Hepatocyte (in vitro differentiated cells): ENCODE data around the gene ASTN2. TPM values are rescaled to one million over a fixed set of nuclear protein-coding genes. Genes with fewer than 3 reads are reported as not detected.

Source experiments
- DNase-seq: peaks from one replicate; pipeline ENCODE4 v3.0.0-alpha.2; 2016; ENCODE audit warnings: low spot score
- H2AFZ ChIP-seq: fragments of 200-600 bp; sonication (generic); 2 replicates; pipeline ENCODE4 v1.6.0; 2016; ENCODE audit warnings: antibody characterized with exemption, mild to moderate bottlenecking
- H3K27ac ChIP-seq: fragments of 200-600 bp; sonication (generic); 2 replicates; pipeline ENCODE4 v1.5.1; 2016; ENCODE audit warnings: mild to moderate bottlenecking
- H3K27me3 ChIP-seq: fragments of 200-600 bp; sonication (generic); 2 replicates; pipeline ENCODE4 v1.6.1; 2016
- H3K36me3 ChIP-seq: fragments of 200-600 bp; sonication (generic); replicated peaks from 2 replicates; pipeline ENCODE4 v1.5.1; 2016; ENCODE audit warnings: low read depth; ENCODE audit not compliant: insufficient read depth
- H3K4me1 ChIP-seq: fragments of 200-600 bp; sonication (generic); 2 replicates; pipeline ENCODE4 v1.5.1; 2016; ENCODE audit warnings: mild to moderate bottlenecking, moderate library complexity; ENCODE audit not compliant: insufficient read depth
- H3K4me2 ChIP-seq: fragments of 200-600 bp; sonication (generic); 2 replicates; pipeline ENCODE4 v1.6.0; 2016
- H3K4me3 ChIP-seq: fragments of 200-600 bp; sonication (generic); 2 replicates; pipeline ENCODE4 v1.5.1; 2016; ENCODE audit warnings: mild to moderate bottlenecking
- H3K79me2 ChIP-seq: fragments of 200-600 bp; sonication (generic); 2 replicates; pipeline ENCODE4 v1.6.0; 2017; ENCODE audit warnings: mild to moderate bottlenecking
- H3K9me2 ChIP-seq: fragments of 200-600 bp; sonication (generic); replicated peaks from 2 replicates; pipeline ENCODE4 v1.6.0; 2017; ENCODE audit warnings: mild to moderate bottlenecking; ENCODE audit not compliant: insufficient read depth
- H3K9me3 ChIP-seq: fragments of 200-600 bp; sonication (generic); 2 replicates; pipeline ENCODE4 v1.5.1; 2016; ENCODE audit warnings: low read depth, mild to moderate bottlenecking
- H4K20me1 ChIP-seq: fragments of 200-600 bp; sonication (generic); 2 replicates; pipeline ENCODE4 v1.6.0; 2016; ENCODE audit warnings: mild to moderate bottlenecking; ENCODE audit not compliant: insufficient read depth, poor library complexity, severe bottlenecking
- EZH2 ChIP-seq: fragments of 200-600 bp; sonication (generic); IDR thresholded peaks from 2 replicates; pipeline ENCODE4 v1.6.1; 2016; ENCODE audit warnings: antibody characterized with exemption, mild to moderate bottlenecking, borderline replicate concordance
- EZH2phosphoT487 ChIP-seq: fragments of 200-600 bp; sonication (generic); IDR thresholded peaks from one replicate; pipeline ENCODE4 v1.6.1; 2018; ENCODE audit warnings: antibody characterized with exemption, mild to moderate bottlenecking, low read depth, moderate library complexity; ENCODE audit not compliant: unreplicated experiment, severe bottlenecking
- WGBS: methylation state at CpG from one replicate; pipeline ENCODE4 v1.1.6; 2016; ENCODE audit warnings: low lambda C conversion rate; ENCODE audit errors: missing lambda C conversion rate; 5-methylcytosine and 5-hydroxymethylcytosine counted together
- polyA plus RNA-seq: library from polyadenylated mRNA; unstranded; fragments of >200 nt; fragmentation: Nextera tagmentation; extraction: Ambion mirVana; gene quantifications from 2 replicates; pipeline ENCODE4 v1.2.1, GENCODE V29; 2016
- total RNA-seq: library from RNA; depleted of rRNA; stranded (reverse); fragments of >200 nt; gene quantifications from 2 replicates; pipeline ENCODE4 v1.2.3, GENCODE V29; 2014
- TF ChIP-seq, protein P1 (sequence below): fragments of 200-600 bp; sonication (generic); IDR thresholded peaks from 2 replicates; pipeline ENCODE4 v1.5.1; 2016; ENCODE audit warnings: antibody characterized with exemption, mild to moderate bottlenecking; ENCODE audit not compliant: poor library complexity

Gene ASTN2
- total and polyA plus RNA-seq, 2 experiments from 2014 or later: 6.4 to 8.4 TPM

DNA sequence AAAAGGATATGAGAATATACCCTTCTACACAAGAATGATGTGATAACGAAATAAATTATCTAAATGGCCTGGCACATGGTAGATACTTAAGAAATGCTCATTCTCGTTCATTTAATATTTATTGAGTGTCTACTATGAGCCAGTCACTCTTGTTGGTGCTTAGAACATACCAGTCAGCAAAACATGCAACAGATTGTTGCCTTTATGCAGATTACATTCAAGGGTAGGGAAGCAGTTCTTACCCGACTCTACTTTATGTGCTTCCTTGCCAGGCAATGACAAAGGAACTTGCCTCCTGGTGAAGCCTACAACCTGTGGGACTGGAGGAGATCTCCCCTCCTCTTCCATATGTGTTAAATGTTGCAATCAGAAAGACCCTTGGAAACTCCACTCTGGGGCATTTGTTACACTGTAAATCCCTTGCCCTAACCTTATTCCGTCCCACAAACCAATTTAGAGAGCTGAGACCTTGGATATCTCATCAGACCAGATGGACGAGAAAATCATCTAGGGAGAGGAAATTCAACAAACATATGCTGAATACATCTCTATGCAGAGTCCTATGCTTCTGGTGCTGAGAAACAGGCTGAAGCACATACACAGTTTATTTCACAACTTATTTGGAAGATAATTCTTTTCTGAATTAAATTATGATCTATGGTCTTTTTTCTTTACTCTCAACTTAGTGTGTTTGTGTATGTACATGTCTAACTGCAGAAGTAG, 855.9 kb downstream of the ASTN2 start:
- TF ChIP-seq EZH2phosphoT487 (no peak), EZH2 (no peak)
- TF ChIP-seq, protein P1, sequence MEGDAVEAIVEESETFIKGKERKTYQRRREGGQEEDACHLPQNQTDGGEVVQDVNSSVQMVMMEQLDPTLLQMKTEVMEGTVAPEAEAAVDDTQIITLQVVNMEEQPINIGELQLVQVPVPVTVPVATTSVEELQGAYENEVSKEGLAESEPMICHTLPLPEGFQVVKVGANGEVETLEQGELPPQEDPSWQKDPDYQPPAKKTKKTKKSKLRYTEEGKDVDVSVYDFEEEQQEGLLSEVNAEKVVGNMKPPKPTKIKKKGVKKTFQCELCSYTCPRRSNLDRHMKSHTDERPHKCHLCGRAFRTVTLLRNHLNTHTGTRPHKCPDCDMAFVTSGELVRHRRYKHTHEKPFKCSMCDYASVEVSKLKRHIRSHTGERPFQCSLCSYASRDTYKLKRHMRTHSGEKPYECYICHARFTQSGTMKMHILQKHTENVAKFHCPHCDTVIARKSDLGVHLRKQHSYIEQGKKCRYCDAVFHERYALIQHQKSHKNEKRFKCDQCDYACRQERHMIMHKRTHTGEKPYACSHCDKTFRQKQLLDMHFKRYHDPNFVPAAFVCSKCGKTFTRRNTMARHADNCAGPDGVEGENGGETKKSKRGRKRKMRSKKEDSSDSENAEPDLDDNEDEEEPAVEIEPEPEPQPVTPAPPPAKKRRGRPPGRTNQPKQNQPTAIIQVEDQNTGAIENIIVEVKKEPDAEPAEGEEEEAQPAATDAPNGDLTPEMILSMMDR: no peak
- no peaks in the 10 kb centered on the region for H3K79me2 ChIP-seq
- H3K4me2 ChIP-seq: no peak overlapping the region
- no peaks in the 10 kb centered on the region for H3K36me3 ChIP-seq
- DNase-seq: no peak
- 94% methylated on average over 5 of the region's 5 CpGs for WGBS
- H2AFZ ChIP-seq: no peak overlapping the region
- H3K27me3 ChIP-seq: no peaks in the 10 kb centered on the region
- no peaks in the 10 kb centered on the region for H3K9me3 ChIP-seq
- no peaks in the 10 kb centered on the region for H4K20me1 ChIP-seq
- no peak overlapping the region for H3K27ac ChIP-seq
- H3K9me2 ChIP-seq: no peaks in the 10 kb centered on the region
- no peaks in the 10 kb centered on the region for H3K4me1 ChIP-seq
- no peak overlapping the region for H3K4me3 ChIP-seq

DNA sequence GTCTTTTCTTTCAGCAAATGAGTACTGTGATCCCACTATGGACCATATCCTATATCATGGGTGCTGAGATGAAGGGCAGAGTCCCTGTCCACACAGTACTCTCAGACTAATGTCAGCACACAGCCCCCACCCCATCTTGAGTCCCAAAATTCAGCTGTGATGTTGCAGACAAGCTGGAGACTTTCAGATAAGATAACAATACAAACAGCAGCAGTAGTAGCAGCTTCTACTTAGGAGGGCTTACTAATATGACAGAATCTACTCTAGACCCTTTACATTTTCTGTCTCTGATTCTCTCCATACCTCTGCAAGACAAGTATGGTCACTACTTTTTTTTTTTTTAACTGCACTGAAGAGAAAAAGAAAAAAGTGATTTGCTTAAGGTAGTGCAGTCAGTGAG, 856.8 kb downstream of the ASTN2 start:
- H3K27me3 ChIP-seq: no peaks in the 10 kb centered on the region

DNA sequence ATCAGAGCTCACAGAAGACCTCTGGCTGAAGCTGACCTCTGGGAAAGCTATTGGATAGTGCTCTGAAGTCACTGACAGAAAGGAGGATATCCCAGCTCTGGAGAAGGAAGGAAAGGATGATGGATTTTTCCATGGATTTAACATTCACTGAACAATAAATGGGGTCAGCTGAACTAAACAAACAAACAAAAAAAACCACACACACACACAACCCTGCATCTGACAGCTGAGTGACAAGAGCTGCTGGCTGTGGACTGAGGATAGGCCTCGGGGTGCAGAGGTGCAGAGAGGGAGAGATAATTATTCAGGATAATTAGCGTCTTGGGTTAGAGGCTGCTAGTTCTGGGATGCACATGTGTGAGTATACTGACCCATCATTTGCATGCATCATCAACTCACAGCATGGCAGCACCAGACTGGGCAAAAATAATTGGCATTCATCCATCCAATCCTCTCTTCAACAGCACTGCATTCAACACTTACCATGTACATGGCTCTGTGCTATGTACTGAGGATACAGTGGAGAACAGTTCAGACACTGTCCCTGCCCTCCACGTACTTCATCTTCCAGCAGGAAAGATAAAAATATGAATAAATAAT, 859.2 kb downstream of the ASTN2 start:
- H3K9me2 ChIP-seq: no peaks in the 10 kb centered on the region
- no peaks in the 10 kb centered on the region for H3K79me2 ChIP-seq
- H3K27me3 ChIP-seq: no peaks in the 10 kb centered on the region
- no peaks in the 10 kb centered on the region for H3K9me3 ChIP-seq
- H3K4me1 ChIP-seq: peaks cover under 1% of the 10 kb centered on the region
- 91% methylated on average over 3 of the region's 3 CpGs for WGBS
- TF ChIP-seq EZH2phosphoT487: no peak
- no peak for TF ChIP-seq EZH2
- TF ChIP-seq, protein P1: no peak
- no peak overlapping the region for H3K4me2 ChIP-seq
- H3K36me3 ChIP-seq: no peaks in the 10 kb centered on the region
- no peak overlapping the region for H2AFZ ChIP-seq
- DNase-seq: no peak
- no peak overlapping the region for H3K27ac ChIP-seq
- H4K20me1 ChIP-seq: no peaks in the 10 kb centered on the region
- no peak overlapping the region for H3K4me3 ChIP-seq

More for the DNA sequence above, 856.8 kb downstream of the ASTN2 start:
- H2AFZ ChIP-seq: no peak overlapping the region
- no peaks in the 10 kb centered on the region for H3K4me1 ChIP-seq
- no peak for DNase-seq
- no peaks in the 10 kb centered on the region for H3K79me2 ChIP-seq
- H3K9me2 ChIP-seq: no peaks in the 10 kb centered on the region
- no peak overlapping the region for H3K27ac ChIP-seq
- H3K36me3 ChIP-seq: no peaks in the 10 kb centered on the region
- no peak overlapping the region for H3K4me3 ChIP-seq
- H3K4me2 ChIP-seq: no peak overlapping the region
- H4K20me1 ChIP-seq: no peaks in the 10 kb centered on the region
- TF ChIP-seq, protein P1: no peak
- TF ChIP-seq EZH2phosphoT487 (no peak), EZH2 (no peak)
- H3K9me3 ChIP-seq: no peaks in the 10 kb centered on the region
